ENCODE results near the gene HPS3.

Gene HPS3

GRCh38 chr3:149145974-149146373, 16.5 kb downstream of the HPS3 start:
- DNase-seq (ENCODE audit: insufficient read length, low spot score) = no peak
- FAIRE-seq = no peak
- no peak for TF ChIP-seq POLR2A (IDR thresholded peaks at IDR 0.05; ENCODE audit: low read depth, low read length)

GRCh38 chr3:149150436-149150835, 21.0 kb downstream of the HPS3 start:
- FAIRE-seq = no peak
- no peak for DNase-seq (ENCODE audit: insufficient read length, low spot score)
- TF ChIP-seq POLR2A (IDR thresholded peaks at IDR 0.05; ENCODE audit: low read depth, low read length) = no peak

GRCh38 chr3:149151843-149152242, 22.4 kb downstream of the HPS3 start:
- peak; percentile 6 for FAIRE-seq
- no peak for TF ChIP-seq POLR2A (IDR thresholded peaks at IDR 0.05; ENCODE audit: low read depth, low read length)
- DNase-seq (ENCODE audit: insufficient read length, low spot score) = no peak

- no peak for TF ChIP-seq POLR2A (IDR thresholded peaks at IDR 0.05; ENCODE audit: low read depth, low read length)
Observed at GRCh38 chr3:149152420-149152819, 23.0 kb downstream of the HPS3 start.

GRCh38 chr3:149153402-149153801, 24.0 kb downstream of the HPS3 start:
- FAIRE-seq = no peak
- DNase-seq (ENCODE audit: insufficient read length, low spot score) = no peak

More at GRCh38 chr3:149152420-149152819, 23.0 kb downstream of the HPS3 start:
- DNase-seq (ENCODE audit: insufficient read length, low spot score) = no peak
- no peak for FAIRE-seq

GRCh38 chr3:149160754-149161300, 31.4 kb downstream of the HPS3 start:
- FAIRE-seq (no peak), DNase-seq (ENCODE audit: insufficient read length, low spot score) (no peak)
- no peak for TF ChIP-seq POLR2A (IDR thresholded peaks at IDR 0.05; ENCODE audit: low read depth, low read length)

More at GRCh38 chr3:149153402-149153801, 24.0 kb downstream of the HPS3 start:
- no peak for TF ChIP-seq POLR2A (IDR thresholded peaks at IDR 0.05; ENCODE audit: low read depth, low read length)

- no peak for TF ChIP-seq POLR2A (IDR thresholded peaks at IDR 0.05; ENCODE audit: low read depth, low read length)
- DNase-seq (ENCODE audit: insufficient read length, low spot score) = no peak
- FAIRE-seq = peak; percentile 15
Observed at GRCh38 chr3:149162007-149162406, 32.6 kb downstream of the HPS3 start.

- TF ChIP-seq POLR2A (IDR thresholded peaks at IDR 0.05; ENCODE audit: low read depth, low read length) = no peak
- no peak for FAIRE-seq
- no peak for DNase-seq (ENCODE audit: insufficient read length, low spot score)
Observed at GRCh38 chr3:149163066-149163465, 33.6 kb downstream of the HPS3 start.

- DNase-seq (ENCODE audit: insufficient read length, low spot score) = no peak
- FAIRE-seq = no peak
- TF ChIP-seq POLR2A (IDR thresholded peaks at IDR 0.05; ENCODE audit: low read depth, low read length) = no peak
Observed at GRCh38 chr3:149167898-149168297, 38.5 kb downstream of the HPS3 start.

- TF ChIP-seq POLR2A (IDR thresholded peaks at IDR 0.05; ENCODE audit: low read depth, low read length) = no peak
- no peak for DNase-seq (ENCODE audit: insufficient read length, low spot score)
- no peak for FAIRE-seq
Observed at GRCh38 chr3:149170672-149171071, 41.2 kb downstream of the HPS3 start.

- no peak for FAIRE-seq
- DNase-seq (ENCODE audit: insufficient read length, low spot score) = no peak
- TF ChIP-seq POLR2A (IDR thresholded peaks at IDR 0.05; ENCODE audit: low read depth, low read length) = no peak
Observed at GRCh38 chr3:149174901-149175300, 45.5 kb downstream of the HPS3 start.

- TF ChIP-seq POLR2A (IDR thresholded peaks at IDR 0.05; ENCODE audit: low read depth, low read length) = no peak
- FAIRE-seq = no peak
- no peak for DNase-seq (ENCODE audit: insufficient read length, low spot score)
Observed at GRCh38 chr3:149177122-149177521, 47.7 kb downstream of the HPS3 start.

GRCh38 chr3:149179220-149179619, 49.8 kb downstream of the HPS3 start:
- TF ChIP-seq POLR2A (IDR thresholded peaks at IDR 0.05; ENCODE audit: low read depth, low read length) = no peak
- FAIRE-seq (peak; percentile 94), DNase-seq (ENCODE audit: insufficient read length, low spot score) (no peak)

GRCh38 chr3:149180057-149180573, 50.7 kb downstream of the HPS3 start:
- TF ChIP-seq POLR2A (IDR thresholded peaks at IDR 0.05; ENCODE audit: low read depth, low read length) = no peak
- FAIRE-seq (peak; percentile 100), DNase-seq (ENCODE audit: insufficient read length, low spot score) (peak; percentile 59)

- TF ChIP-seq POLR2A (IDR thresholded peaks at IDR 0.05; ENCODE audit: low read depth, low read length) = no peak
- DNase-seq (ENCODE audit: insufficient read length, low spot score) = no peak
- no peak for FAIRE-seq
Observed at GRCh38 chr3:149181182-149181581, 51.7 kb downstream of the HPS3 start.

All from H54 (cell line).